Stimulated activated CD4-positive, alpha-beta T cell treated with anti-CD3 and anti-CD28 coated beads, Interleukin-12 subunit alpha, Interleukin-12 subunit beta, amount 100 ng/mL, for 48 hours (primary cell): ENCODE results near the gene AGPAT2.

Source experiments
- DNase-seq, 3 donors: peaks; one replicate each; pipeline ENCODE4 v3.0.0-alpha.2; 2020; ENCODE audit warnings: low read depth in 2 of 3, low spot score in 1 of 3

AGPAT2 gene

GRCh38 chr9:136688274-136689107 lies 1.2 kb upstream of the AGPAT2 start:
- no peak for DNase-seq

- no peak for DNase-seq
These were observed 515 bp upstream of the AGPAT2 start for GRCh38 chr9:136687721-136688223.

- no peak for DNase-seq
These were observed 793 bp downstream of the AGPAT2 start for GRCh38 chr9:136686534-136686793.

- DNase-seq = no peak
These were observed 1.3 kb downstream of the AGPAT2 start for GRCh38 chr9:136685790-136686533.

GRCh38 chr9:136685216-136685615 lies 2.0 kb downstream of the AGPAT2 start:
- no peak for DNase-seq

- no peak for DNase-seq
These were observed 2.5 kb downstream of the AGPAT2 start for GRCh38 chr9:136684799-136685198.

- DNase-seq = no peak
These were observed 2.9 kb downstream of the AGPAT2 start for GRCh38 chr9:136684339-136684738.

- DNase-seq = no peak
These were observed 3.5 kb downstream of the AGPAT2 start for GRCh38 chr9:136683755-136684154.

- no peak for DNase-seq
These were observed 4.0 kb downstream of the AGPAT2 start for GRCh38 chr9:136683173-136683745.

GRCh38 chr9:136682710-136683109 lies 4.5 kb downstream of the AGPAT2 start:
- DNase-seq = no peak

GRCh38 chr9:136681945-136682699 lies 5.1 kb downstream of the AGPAT2 start:
- DNase-seq = no peak

- no peak for DNase-seq
These were observed 6.2 kb downstream of the AGPAT2 start for GRCh38 chr9:136681029-136681428.

- DNase-seq = no peak
These were observed 7.8 kb downstream of the AGPAT2 start for GRCh38 chr9:136679431-136679941.

GRCh38 chr9:136678624-136679023 lies 8.6 kb downstream of the AGPAT2 start:
- DNase-seq = no peak

- DNase-seq = no peak
These were observed 9.2 kb downstream of the AGPAT2 start for GRCh38 chr9:136678034-136678433.

GRCh38 chr9:136676920-136677686 lies 10.2 kb downstream of the AGPAT2 start:
- DNase-seq = no peak

GRCh38 chr9:136676297-136676794 lies 10.9 kb downstream of the AGPAT2 start:
- no peak for DNase-seq

- DNase-seq = no peak
These were observed 11.6 kb downstream of the AGPAT2 start for GRCh38 chr9:136675477-136676296.

GRCh38 chr9:136674786-136675349 lies 12.4 kb downstream of the AGPAT2 start:
- no peak for DNase-seq
